ENCODE data around the gene IL10.
"Not testable (repeated sequence)": the region's sequence is repeated elsewhere in the genome, so short reads cannot be mapped to it uniquely, and the experiment has no call there.

Gene IL10

GRCh38 chr1:206762741-206763364, 9.4 kb downstream of the IL10 start:
- DNase-seq, result not testable (repeated sequence)

GRCh38 chr1:206761159-206761768, 11.0 kb downstream of the IL10 start:
- no peak for DNase-seq

GRCh38 chr1:206760590-206760989, 11.7 kb downstream of the IL10 start:
- DNase-seq, result no peak

GRCh38 chr1:206757524-206758266, 14.6 kb downstream of the IL10 start:
- DNase-seq, result no peak

GRCh38 chr1:206754011-206754410, 18.3 kb downstream of the IL10 start:
- peak in 1 of 2 donors; percentile 35 for DNase-seq

- peak; percentile 58 to 71 for DNase-seq
Observed at GRCh38 chr1:206753141-206753540, 19.2 kb downstream of the IL10 start.

GRCh38 chr1:206752481-206752880, 19.8 kb downstream of the IL10 start:
- no peak for DNase-seq

GRCh38 chr1:206751891-206752290, 20.4 kb downstream of the IL10 start:
- DNase-seq, result no peak

- peak in 1 of 2 donors; percentile 26 for DNase-seq
Observed at GRCh38 chr1:206748348-206749030, 23.8 kb downstream of the IL10 start.

- DNase-seq, result no peak
Observed at GRCh38 chr1:206745301-206745700, 27.0 kb downstream of the IL10 start.

GRCh38 chr1:206744683-206745082, 27.6 kb downstream of the IL10 start:
- peak in 1 of 2 donors; percentile 28 for DNase-seq

GRCh38 chr1:206742719-206743383, 29.4 kb downstream of the IL10 start:
- DNase-seq, result no peak

- DNase-seq, result no peak
Observed at GRCh38 chr1:206741142-206741701, 31.1 kb downstream of the IL10 start.

GRCh38 chr1:206739411-206740076, 32.8 kb downstream of the IL10 start:
- DNase-seq, result peak; percentile 77 to 79

GRCh38 chr1:206738370-206739366, 33.6 kb downstream of the IL10 start:
- DNase-seq, result no peak

- DNase-seq, result no peak
Observed at GRCh38 chr1:206737729-206738201, 34.5 kb downstream of the IL10 start.

- no peak for DNase-seq
Observed at GRCh38 chr1:206736878-206737728, 35.2 kb downstream of the IL10 start.

GRCh38 chr1:206735553-206736031, 36.7 kb downstream of the IL10 start:
- DNase-seq, result no peak

- DNase-seq, result peak; percentile 46 to 47
Observed at GRCh38 chr1:206734499-206735142, 37.7 kb downstream of the IL10 start.
